GM12874 (cell line): ENCODE data around the gene SSR1.

Experiments
- CTCF ChIP-seq: IDR thresholded peaks from 2 replicates; pipeline ENCODE4 v1.5.1; 2011; ENCODE audit warnings: low read depth, mild to moderate bottlenecking, control low read depth, low read length, moderate library complexity; ENCODE audit not compliant: insufficient read depth

Gene SSR1

DNA sequence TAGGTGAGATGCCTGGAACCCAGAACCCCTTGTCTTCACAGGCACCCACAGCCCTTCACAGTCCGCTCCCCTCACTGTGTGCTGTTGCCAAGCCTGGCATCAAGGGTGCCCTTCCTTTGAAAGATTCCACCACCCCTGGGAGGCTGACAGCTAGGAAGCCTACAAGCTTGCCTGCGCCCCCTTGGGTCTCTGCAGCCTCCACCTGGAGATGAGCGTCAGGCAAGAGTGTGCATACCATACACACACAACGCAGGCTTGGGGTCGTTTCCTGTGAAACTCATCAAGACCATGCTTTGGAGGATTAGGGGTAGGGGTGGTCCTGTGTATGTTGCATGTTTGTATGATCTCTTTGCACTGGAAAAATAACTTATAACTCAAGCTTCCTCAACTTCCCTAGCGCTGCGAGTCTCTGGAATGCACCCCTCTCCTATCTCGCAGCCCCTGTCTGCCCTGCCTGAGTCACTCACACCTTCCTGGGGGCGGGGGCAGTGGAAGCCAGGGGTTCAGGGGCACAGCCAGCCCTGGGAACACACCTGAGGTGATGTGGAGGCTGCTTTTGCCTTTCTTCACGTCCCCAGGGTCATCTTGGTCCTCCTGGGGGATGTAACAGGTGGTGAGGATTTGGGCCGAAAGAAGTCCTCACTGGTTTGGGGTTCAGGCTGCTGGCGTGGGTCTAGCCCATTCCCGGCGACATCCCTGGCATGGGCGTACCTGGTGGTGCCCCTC is 67.2 kb downstream of the SSR1 start:
- no peak for TF ChIP-seq CTCF

GRCh38 chr6:7243179-7243981 is 69.6 kb downstream of the SSR1 start:
- peak; percentile 77 for TF ChIP-seq CTCF

- TF ChIP-seq CTCF = no peak
Observed at GRCh38 chr6:7242835-7243178, 70.2 kb downstream of the SSR1 start.

DNA sequence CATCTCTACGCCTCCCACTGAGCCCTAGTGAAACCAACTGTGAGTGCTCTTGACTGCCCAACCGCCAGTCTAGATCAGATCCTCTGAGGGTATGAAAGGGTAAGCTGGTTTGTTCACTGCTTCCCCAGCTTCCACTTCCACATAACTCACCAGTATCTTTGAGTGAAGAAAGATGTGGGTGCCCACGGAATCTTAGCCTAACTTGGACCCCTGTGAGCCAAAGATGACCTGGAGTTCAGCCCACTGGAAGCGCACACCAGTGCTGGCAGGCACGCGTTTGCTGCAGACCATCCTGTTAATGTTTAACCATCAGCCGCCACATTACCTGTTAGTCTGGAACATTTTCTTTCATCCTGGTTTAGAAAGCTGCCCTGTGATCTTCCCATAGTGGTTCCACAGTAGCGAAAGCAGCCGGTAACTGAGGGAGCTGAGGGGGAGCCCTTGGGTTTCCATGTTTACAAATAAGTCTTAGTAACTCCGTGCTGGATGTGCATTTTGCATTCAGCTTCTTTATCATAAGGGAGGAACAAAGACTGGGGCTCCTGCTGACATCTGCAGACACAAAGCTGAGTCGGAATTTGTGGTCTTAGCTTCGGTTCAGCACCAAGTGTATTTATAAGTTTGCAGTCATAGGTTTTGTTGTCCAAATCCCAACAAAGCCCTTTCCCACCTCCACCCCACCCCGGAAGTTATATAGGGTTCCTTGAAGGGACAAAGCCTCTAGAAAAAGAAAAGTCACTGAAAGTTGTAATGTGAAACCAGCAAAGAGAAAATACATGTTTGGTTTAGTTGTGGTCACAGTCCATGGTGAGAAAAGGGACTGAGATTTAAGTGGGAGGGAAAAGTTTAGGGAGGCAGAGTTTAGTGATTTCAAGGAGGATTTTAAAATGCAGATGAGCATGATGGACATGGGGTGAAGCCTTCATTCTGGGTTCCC is 71.0 kb downstream of the SSR1 start:
- TF ChIP-seq CTCF = no peak

GRCh38 chr6:7241160-7241559 is 71.8 kb downstream of the SSR1 start:
- no peak for TF ChIP-seq CTCF

DNA sequence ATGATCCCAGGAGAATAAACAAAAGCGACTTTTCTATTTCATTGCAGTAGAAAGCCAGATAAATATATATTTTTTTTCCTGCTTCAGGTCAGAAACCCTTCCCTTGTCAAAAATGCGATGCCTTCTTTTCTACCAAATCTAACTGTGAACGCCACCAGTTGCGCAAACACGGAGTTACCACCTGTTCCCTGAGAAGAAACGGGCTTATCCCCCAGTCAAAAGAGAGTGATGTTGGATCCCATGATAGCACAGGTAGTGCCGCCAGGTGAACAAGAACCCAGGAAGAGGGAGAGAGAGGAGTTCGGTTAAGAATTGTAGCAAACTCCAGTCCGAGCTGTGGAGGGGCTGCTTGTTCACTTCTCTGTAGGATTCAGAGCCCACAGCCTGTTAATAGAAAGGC is 72.6 kb downstream of the SSR1 start:
- no peak for TF ChIP-seq CTCF

DNA sequence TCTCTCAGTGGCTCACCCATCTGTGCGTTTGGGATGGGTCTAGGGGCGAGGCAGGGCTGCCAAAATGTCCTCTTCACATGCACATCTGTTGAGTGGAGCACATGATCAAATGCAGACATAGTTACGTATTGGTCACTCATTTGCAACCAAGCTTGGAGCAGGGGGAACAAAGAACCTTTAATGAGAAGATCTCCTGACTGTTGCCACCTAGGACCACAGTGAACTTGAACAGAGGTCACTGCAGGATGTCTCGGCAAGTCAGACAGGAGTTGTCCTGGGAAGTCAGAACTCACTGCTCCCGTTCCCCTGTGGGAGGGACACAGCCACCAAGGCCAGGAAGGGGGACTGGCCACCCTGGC is 73.4 kb downstream of the SSR1 start:
- no peak for TF ChIP-seq CTCF
